ENCODE data around the gene OGA.

Gene OGA

DNA sequence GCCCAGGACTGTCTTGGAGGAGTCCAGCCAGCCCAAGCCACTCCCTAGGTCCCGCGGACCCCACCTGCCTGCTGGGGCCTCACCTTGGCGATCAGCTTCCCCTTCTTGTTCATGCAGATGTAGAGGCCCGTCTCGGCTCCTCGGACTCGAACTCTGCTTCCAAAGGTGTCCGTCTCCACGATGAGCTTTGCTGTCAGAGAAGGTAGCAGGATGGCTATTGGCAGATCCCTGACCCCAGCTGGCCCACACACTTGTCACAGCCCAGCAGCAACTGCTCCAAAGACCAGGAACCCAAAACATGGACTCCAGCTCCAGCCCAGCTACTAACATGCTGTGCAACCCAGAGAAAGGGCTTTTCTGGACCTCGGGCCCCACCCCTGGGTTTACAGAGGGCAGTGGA, 46.9 kb downstream of the OGA start:
- H3K4me3 ChIP-seq (replicated peaks in 1 of 2; ENCODE audit: low read depth in 2 of 2, low read length in 2 of 2) = no peak overlapping the region
- no peak for TF ChIP-seq CTCF (IDR thresholded peaks at IDR 0.05; ENCODE audit: low read depth, low read length)
- DNase-seq (ENCODE audit: low read depth in 2 of 2) = no peak

- TF ChIP-seq CTCF (IDR thresholded peaks at IDR 0.05; ENCODE audit: low read depth, low read length) = no peak
- H3K4me3 ChIP-seq (replicated peaks in 1 of 2; ENCODE audit: low read depth in 2 of 2, low read length in 2 of 2) = no peak overlapping the region
- DNase-seq (ENCODE audit: low read depth in 2 of 2) = no peak
These were observed 47.7 kb downstream of the OGA start for GRCh38 chr10:101770331-101771215.

DNA sequence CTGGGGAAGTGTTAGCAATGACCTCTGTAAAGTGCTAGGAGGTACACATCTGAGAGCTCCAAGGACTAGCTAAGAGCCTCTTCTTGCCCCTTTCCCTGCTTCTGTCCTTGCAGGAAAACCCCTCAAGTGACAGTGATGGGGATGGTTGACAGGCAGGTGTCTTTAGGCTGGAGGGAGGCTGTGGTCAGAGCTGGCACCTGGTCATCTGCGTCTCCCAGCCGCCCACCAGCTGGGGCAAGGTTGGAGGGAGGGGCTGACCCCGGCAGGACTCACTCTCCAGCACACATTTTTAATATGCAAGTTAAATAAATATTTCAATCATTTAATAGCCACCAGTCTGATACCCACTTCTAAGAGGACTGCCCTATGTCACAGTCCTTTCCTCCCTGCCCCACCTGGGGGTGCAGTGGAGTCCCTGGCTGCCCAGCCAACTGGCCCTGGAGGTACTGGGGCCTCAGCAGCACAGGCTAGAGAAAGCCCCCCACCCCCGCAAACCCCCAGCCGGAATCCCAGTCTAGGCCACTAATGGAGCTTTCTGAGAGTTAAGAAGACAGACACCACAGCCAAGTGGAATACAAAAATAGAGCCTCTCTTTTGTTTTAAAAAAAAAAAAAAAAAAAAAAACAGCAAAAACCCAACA, 48.6 kb downstream of the OGA start:
- no peak overlapping the region for H3K4me3 ChIP-seq (replicated peaks in 1 of 2; ENCODE audit: low read depth in 2 of 2, low read length in 2 of 2)
- DNase-seq (ENCODE audit: low read depth in 2 of 2) = no peak
- TF ChIP-seq CTCF (IDR thresholded peaks at IDR 0.05; ENCODE audit: low read depth, low read length) = no peak

- TF ChIP-seq CTCF (IDR thresholded peaks at IDR 0.05; ENCODE audit: low read depth, low read length) = no peak
- no peak overlapping the region for H3K4me3 ChIP-seq (replicated peaks in 1 of 2; ENCODE audit: low read depth in 2 of 2, low read length in 2 of 2)
- no peak for DNase-seq (ENCODE audit: low read depth in 2 of 2)
These were observed 49.5 kb downstream of the OGA start for GRCh38 chr10:101768791-101769170.

GRCh38 chr10:101767966-101768790, 50.1 kb downstream of the OGA start:
- no peak for TF ChIP-seq CTCF (IDR thresholded peaks at IDR 0.05; ENCODE audit: low read depth, low read length)
- no peak overlapping the region for H3K4me3 ChIP-seq (replicated peaks in 1 of 2; ENCODE audit: low read depth in 2 of 2, low read length in 2 of 2)
- DNase-seq (ENCODE audit: low read depth in 2 of 2) = no peak

DNA sequence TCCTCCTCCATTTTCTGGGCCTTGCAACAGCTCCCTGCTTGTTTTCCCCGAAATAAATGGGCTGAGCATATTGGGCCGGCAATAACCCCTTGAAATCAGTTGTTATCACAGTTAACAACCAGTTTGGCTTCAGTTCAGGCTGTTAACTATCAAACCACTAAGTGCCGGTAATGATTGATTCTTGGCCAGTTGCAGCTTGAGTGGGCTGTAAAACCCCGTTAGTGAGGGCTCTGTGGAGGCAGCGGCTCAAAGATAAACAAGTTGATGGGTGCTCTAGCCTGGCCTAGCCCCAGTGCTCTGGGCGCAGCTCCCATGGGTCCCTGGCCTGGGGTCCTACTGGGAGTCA, 50.7 kb downstream of the OGA start:
- no peak overlapping the region for H3K4me3 ChIP-seq (replicated peaks in 1 of 2; ENCODE audit: low read depth in 2 of 2, low read length in 2 of 2)
- no peak for TF ChIP-seq CTCF (IDR thresholded peaks at IDR 0.05; ENCODE audit: low read depth, low read length)
- DNase-seq (ENCODE audit: low read depth in 2 of 2) = no peak

Data from cardiac fibroblast (primary cell).